A172 (cell line): Measurements from ENCODE around the gene NT5M. TPM values are rescaled to one million over a fixed set of nuclear protein-coding genes. Genes with fewer than 3 reads are reported as not detected.

Experiments used
- DNase-seq: peaks from one replicate; pipeline ENCODE4 v3.0.0-alpha.2; 2015; ENCODE audit warnings: low spot score
- total RNA-seq: library from RNA; depleted of rRNA; stranded (reverse); fragments of >200 nt; shearing (Covaris generic); gene quantifications from 2 replicates; pipeline ENCODE4 v1.2.3, GENCODE V29; 2014

NT5M gene
- total RNA-seq, 1 experiment from 2014 or later: 12.7 TPM

DNA sequence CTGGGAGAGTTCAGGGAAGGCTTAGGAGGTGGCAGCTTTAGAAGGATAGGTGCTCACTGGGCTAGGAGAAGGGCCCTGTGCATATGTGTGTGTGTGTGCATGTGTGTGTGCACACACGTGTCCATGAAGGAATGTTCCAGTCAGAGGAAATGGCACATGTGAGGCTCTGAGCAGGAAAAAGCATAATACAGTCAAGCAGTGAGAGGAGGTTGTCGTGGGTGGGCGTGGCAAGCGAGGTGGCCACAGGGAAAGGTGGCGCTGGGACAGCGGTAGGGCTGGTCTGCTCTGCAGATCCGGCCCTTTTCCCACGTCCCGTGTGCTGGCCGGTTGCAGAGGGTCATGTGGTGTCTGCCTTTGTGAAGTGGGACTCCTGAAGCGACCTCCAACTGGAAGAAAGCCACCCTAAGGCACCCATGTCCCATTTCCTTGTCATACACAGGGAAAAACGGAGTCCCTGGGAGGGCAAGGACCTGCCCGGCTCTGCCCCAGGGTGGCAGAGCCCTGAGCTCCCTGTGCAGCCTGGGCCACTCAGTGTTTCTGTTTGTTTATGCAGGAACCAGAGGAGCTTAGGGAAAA lies 40.1 kb downstream of the NT5M start:
- DNase-seq: no peak

DNA sequence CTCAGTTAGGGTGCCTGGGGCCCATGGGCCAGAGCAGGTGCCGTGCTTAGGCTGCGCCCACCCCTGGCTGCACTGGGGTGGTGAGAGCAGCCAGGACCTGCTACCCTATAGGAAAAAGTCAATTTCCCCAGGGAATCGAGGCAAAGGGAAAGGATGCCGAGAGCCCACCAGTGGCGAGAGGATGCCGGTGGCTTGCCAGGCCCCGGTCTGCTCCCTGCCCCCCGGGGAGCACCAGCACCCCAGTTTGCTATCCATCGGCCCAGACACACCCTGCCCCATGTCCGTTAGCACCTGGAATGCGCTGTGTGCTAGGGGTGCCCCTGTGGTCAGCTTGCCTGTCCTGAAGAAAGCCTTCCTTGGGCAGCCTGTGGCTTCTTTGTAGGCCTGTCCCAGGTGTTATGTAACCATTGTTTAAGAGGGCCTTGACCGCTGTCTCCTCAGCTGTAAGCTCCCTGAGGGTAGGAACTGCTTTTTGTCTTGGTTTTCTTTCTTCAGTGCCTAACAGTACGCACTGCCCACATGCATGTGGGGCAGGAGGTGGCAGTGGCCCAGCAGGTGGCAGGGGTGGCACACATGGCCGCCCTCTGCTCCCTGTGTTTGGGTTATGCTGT lies 40.8 kb downstream of the NT5M start:
- DNase-seq: no peak

DNA sequence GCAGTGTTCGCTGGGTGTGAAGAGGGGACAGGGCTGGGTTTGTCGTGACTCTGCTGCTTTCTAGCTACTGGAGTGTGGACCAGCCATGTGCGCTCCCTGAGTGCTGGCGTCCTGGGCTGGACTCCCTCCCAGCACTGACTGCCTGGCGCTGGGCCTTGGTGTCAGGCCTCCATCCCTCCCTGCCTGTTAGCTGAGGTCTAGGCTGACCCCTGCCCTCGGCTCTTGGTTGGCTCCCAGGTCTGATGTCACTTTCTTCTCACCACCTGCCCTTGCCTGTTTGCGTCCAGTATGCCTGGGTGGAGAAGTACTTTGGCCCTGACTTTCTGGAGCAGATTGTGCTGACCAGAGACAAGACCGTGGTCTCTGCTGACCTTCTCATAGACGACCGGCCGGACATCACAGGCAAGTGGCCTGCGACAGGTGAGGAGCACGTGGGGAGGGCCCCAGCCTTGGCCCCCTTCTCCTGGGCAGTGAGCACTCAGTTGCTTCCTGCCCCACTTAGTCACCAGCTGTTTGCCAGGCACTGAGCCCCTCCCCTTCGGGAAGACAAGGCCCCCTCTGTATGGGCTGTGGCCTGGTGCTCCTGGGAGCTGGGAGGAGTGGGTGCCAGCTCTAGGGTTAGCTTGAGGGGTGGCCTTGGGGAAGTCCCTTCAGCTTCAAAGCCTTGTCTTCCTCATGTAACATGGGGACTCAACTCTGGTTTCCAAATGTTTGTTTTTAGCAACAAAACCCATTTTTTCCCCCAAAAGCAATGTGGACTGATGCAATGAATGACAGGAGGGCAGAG lies 41.5 kb downstream of the NT5M start:
- DNase-seq: no peak

DNA sequence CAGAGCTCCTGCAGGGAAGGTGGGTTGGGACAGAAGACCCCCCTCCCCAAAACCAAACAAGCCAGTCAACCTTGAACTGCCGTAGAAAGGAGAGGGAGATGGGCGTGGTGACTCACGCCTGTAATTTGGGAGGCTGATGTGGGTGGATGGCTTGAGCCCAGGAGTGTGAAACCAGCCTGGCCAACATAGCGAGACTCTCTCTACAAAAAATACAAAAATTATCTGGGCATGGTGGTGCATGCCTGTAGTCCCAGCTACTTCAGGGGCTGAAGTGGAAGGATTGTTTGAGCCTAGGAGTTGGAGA lies 42.1 kb downstream of the NT5M start:
- no peak for DNase-seq

DNA sequence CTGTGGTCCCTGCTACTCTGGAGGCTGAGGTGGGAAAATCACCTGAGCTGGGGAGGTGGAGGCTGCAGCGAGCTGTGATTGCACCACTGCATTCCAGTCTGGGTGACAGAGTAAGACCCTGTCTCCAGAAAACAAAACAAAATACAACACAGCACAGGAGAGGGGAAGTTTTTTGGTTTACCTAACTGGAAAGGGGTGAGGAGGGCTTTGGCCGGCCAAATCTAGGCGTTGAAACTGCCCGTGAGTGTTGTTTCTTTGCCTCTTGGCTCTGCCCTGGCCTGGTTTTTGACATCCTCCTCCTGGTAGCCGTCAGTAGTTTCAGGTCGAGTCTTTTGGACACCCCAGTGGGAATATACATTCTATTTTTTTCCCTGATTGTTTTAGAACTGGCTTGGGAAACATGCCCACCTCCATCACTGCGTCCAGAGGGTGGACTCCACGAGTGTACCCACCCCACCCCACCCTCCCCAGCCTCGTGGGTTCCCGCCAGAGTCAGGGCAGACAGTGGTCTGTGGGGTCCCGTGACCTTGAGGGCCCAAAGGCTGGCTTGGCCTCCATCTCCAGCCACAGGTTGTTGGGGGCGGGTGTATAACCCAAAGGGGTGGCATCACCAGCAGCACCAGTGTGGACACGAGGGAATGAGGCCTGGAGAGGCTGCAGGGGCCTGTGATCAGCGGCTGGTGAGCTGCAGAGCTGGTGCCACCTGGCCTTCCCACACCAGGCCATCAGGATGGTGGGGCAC lies 42.7 kb downstream of the NT5M start:
- DNase-seq: no peak

DNA sequence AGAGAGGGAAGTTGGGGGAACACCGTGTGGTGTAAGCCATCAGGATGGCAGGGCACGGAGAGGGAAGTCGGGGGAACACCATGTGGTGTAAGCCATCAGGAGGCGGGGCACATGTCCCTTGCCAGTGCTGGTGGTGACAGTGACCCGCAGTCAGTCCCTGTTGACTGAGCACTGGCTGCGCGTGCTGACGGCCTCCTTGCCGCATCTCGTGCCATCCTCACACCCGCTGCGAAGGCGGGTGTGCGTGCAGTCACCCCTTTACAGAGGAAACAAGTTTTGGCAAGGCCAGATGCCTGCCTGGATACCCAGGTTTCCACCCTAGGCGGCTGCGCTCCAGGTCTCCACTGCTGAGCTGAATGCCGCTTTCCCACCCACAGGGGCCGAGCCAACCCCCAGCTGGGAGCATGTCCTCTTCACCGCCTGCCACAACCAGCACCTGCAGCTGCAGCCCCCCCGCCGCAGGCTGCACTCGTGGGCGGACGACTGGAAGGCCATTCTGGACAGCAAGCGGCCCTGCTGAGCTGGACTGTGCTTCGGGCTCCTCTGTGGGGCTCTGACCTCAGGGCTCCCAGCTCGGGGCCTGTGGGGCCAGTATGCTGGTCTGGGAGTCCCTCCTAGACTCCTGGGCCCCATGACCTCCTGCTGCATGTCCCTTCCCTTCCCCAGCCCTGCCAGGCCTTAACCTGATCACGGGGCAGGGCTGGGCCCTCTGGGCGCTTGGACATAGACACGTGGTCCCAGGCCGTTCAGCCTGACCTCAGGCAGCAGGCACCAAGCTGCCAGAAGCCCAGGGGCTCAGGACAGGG lies 43.5 kb downstream of the NT5M start:
- no peak for DNase-seq

DNA sequence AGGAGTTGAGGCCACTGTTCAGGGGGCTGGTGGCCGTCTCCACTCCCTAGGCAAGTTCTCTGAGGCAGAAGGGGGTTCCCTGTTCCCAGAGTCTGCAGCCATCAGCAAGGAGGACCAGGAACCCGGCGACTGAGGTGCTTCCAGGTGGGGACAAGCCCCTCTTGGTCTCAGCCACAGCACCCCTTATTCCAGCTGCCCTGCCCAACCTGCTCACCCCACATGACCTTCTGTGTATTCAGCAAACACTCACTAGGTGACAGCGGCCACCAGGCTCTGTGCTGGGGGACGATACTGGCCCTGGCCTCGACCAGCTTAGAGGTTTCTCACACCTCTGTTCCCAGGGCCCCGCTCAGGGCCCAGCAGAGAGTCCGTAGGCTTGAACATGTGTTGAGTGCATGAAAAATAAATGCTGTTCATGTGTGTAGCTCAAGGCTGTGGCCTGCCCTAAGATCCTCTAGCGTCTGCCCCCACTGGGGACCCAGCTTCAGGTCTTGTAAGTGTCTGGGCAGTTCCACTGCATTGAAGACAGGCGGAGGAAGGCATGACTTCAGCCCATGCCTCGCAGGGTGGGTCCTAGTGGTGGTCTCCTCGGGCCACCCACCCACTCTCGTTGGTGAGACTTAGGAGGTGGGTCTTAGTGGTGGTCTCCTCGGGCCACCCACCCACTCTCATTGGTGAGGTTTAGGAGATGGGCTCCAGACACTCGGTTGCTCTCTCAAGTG lies 44.2 kb downstream of the NT5M start:
- no peak for DNase-seq

DNA sequence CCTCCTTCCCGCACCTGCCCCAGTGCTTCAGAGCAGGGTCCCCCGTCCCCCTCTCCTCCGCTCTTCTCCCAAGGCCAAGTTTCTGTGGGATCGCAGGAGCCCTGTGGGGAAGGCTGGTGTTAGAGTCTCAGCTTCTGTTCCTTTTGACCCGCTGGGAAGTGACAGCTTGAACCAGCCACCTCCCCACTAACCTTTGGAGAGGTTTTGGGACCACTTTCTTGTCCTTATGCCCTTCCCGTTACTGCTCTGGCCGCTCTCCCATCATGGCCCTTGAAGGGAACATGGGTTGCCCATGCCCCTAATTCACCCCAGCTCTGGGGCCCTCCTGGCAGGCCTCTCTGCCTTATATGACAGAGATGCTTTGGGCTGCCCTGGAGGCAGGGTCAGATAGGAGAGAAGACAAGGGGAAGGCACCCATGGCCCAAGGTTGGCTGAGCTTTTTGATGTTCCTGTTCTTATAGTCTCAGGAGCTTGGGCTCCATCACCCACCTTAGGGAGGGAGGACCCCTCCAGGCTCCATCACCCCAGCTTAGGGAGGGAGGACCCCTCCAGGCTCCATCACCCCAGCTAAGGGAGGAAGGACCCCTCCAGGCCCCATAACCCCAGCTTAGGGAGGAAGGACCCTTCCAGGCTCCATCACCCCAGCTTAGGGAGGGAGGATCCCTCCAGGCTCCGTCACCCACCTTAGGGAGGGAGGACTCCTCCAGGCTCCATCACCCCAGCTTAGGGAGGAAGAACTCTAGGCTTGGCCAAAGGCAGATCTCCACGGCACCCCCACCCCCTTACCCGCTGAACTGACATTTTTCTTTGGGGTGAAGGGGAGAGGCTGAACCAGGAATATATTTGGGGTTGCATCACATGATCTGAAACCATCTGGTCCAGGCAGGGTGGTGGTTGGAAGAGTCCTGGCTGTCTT lies 45.0 kb downstream of the NT5M start:
- no peak for DNase-seq

DNA sequence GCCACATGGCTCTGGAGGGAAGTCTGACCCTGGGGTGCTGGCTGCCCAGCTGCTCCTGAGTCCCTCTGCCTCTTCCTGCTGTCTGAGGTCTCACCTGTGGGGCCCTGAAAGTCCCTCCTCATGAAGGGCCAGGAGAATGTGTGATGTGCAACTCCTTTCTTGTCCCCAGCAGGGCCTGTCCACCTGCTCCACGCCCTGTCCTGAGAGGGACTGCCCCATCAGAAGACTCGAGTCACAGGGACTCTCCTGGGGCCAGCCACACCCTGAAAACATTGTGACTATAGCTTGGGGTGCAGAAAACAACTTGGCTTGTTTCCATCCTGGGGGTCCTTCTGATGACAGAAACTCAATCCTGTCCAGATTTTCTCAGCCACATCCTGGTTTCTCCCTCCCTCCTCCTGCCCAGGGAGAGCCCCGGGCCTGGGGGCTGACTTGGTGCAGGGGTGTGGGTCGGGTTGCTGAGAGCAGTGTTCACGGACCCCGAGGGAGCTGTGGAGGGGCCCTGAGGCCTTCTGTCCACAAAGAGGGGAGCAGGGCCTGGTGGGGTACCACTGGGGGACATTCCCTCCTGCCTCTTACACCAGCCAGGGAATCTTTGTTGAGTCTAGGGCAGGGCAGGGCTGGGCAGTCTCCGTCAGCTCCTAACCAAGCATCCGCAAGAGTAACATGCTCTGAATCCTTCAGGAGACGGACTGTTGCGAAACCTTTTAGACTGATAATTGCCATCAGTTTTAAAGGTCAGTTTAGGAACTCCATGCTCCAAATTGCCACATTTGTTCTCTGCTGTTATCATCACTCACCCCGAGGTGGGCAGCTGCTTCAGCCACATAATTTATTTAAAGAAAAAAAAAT lies 45.9 kb downstream of the NT5M start:
- no peak for DNase-seq

DNA sequence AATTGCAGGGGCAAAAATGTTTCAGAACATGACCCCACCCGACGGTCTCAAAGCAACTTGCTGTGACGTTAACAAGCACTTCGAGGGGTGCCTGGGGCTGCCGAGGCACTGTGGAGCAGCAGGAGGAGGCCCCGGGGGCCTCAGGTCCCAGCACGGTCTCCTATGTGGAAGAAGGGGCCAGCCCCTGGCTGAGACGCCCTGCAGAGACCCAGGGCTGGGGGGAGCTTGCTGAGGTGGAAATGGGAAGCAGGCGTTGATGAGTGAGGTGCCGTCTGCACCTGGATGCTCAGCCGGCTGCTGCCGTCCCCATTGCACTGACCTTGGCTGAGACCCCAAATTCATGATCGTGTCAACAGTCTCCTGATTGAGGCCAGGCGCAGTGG lies 46.5 kb downstream of the NT5M start:
- DNase-seq: no peak

DNA sequence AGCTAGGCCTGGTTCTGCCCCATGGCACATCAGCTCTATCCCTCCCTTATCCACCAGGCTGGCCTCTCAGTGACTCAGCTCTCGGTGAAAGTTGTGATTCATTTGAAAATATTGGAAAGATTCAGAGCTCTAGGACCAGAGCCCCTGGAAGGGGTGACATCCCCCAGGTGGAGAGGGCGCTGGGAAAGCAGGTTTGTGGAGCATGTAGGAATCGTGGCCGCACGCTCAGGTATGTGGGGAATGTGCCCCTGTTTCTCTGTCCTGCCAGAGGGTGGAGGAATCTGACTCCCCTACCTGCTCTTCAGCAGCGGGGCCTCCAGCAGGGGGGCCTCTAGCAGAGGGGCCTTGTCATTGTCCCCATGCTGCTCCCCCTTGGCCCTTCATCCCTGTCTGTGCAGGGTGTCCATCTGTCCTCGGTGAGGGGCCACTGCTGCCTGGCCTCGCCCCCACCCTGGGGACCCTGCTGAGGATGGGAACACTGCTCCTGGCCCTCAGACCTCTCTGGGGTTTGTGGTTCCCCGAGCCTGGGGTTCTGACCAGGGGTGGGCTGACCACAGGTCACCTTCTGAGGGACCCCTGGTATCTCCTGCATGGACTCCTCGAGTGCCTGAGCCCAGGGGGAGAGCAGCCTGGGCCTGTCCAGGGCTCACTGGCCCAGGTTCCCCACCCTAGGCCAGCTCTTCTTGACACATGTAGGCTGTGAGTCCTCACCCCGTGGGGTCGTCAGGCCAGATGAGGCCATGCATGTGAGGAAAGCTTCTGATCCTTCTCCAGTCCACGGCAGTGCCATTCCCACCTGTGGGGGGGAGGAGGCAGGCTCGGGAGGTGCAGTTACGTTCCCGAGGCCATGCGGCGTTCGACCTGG lies 47.5 kb downstream of the NT5M start:
- peak; percentile 40 for DNase-seq

DNA sequence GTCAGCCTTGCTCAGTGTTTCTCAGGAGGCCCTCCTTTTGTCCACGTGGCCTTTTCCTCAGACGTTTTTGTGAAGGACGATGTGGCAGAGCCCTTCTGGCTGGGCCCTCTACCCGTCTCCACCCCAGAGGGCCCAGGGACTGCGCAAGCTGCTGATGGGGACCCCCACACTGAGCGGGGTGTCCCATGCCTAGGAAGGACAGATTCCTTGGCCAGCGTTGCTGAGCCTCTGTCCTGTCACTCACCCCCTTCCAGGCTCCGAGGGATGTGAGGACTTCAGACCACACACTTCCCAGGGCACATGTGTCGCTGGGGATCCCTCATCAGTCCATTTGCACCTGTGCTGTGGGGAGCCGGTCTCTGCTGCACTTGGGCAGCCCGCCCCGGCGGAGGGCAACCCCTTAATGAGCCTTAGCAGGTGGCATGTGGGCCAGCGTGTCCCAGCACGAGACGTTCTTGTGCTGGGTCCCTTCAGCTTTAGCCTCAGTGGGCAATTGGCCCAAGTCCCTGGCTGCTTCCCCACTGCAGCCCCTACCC lies 48.3 kb downstream of the NT5M start:
- no peak for DNase-seq

DNA sequence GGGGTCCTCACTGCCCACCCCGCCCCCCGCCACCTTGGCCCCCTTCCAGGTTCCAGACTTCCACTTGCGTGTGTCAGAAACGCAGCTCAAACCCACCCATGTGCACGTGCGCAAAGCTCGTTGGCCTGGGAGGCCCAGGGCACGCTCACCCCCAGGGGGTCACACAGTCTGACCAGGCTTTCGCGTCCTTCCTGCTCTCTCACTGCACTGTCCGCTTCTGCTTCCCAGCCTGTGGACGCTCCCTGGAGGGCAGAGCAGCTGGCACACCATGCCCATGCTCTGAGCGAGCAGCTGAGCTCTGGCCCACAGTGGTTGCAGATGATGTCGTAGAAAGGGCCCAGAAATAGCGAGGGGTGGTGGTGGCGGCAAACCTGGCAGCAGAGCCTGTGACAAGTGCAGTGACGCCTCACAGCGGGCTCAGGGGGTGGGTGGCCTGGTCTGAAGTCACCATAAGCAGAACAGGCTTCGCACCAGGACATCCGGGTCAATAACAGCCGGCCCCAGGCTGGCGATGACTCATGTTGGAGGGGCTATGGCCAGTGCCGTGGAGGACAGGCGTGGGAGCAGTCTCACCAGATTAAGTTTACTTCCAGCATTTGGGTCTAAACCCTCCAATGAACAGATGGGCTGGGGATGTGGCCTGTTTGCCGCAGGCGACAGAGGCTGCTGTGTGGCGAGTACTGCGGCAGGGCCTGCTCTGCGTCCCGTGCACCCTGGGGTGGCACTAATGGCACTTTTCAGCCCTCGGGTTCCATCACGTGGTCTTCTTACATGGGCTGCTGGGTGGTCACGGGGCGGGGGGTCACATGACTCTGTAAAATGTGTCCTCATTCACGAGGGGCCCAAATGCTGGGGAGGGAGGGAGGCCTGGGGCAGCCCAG lies 49.0 kb downstream of the NT5M start:
- peak; percentile 63 for DNase-seq

DNA sequence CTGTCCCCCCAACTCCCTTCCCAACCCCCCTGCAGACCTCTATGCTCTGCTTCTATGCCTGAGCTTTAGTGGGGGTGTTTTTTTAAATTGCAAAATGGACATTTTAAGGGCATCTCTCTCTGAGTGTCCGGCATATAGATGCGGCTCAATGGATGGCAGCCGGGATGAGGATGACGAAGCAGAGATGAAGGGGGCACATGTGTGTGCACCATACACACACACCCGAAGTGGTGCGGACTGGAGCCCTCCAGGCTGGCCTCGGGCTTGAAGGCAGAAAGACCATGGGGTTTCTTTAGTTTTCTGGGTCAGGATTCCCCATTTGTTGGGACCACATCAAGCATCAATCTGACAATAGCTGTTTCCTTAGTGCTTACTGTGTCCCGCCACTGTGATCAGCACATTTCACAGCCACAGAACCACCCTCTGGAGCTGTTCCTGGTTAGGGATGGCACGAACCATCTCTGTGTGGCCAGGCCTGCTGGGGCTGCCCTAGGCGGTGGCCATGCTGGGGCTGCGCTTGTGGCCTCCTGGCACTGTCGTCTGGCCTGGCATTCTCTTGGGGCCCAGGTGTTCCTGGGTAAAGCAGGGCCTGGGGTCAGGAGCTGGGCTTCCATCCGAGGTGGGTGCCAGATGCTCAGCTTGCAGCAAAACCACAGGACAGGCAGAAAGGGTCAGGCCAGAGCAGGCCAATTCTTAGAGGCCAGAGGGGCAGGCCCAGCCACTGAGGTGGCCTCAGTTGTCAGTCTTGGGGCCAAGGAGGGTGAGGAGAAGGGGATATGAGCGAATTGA lies 49.9 kb downstream of the NT5M start:
- DNase-seq: no peak

DNA sequence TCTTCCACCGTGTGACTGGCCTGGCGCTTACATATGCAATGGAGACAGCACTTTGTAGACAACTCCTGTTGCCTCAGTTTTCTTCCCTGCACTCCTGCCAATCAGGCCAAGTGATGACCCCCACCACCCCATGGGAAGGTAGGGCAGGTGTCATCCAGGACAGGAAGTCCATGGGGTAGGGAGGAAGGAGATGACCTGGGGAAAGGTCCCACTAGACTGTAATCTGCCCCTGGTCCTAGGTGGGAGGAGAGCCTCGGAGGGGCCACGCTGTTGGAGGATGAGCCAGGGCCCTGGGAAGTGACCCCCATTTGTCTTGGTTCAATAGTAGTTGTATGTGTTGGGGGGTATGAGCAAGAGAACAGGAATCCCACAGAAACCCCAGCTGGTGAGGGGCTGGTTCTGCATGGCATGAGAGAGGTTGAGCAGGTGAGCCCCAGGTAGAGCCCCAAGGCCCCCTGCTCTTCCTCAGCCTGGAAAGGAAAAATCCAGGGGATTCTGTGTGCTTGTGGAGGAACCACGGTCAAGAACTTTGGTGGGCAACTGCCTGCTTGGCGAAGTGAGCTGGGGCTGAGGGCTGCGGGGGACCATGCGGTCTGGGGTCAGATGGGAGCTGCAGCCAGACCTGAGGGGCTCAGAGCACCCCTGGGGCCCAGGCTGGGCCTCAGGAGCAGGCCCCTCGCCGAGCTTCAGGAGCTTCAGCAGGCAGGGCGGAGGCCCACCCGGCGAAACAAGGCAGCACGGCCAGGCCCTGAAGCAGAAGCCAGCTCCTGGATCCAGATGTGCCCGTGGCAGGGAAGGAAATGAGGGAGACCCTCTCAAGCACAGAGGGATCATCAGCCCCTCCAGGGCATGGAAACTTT lies 50.7 kb downstream of the NT5M start:
- DNase-seq: no peak
